ENCODE measurements around the gene JAG2. TPM values are rescaled to one million over a fixed set of nuclear protein-coding genes. Genes with fewer than 3 reads are reported as not detected.

Gene JAG2
- total and polyA plus RNA-seq, 2 of the 4 experiments (the other 2 are of a cell fraction): 0.18 to 0.58 TPM

GRCh38 chr14:105149146-105149781 lies 19.3 kb downstream of the JAG2 start:
- ATAC-seq (ENCODE audit: low read depth): no peak
- no peak overlapping the region for H3K23ac ChIP-seq (ENCODE audit: low read depth, low read length)
- H4K8ac ChIP-seq (ENCODE audit: low read depth in 2 of 2, low read length in 2 of 2): no peak overlapping the region
- no peaks in the 10 kb centered on the region for H3K36me3 ChIP-seq (ENCODE audit: control insufficient read depth, insufficient read depth, low read length)
- no peaks in the 10 kb centered on the region for H3K79me1 ChIP-seq (ENCODE audit: low read depth in 1 of 2, low read length in 2 of 2)
- WGBS, 2 experiments (ENCODE audit: extremely low coverage in 2 of 2, insufficient read length in 1 of 2): 80% methylated on average over 1 of the region's 18 CpGs; no CpG with 5 or more reads in 1 of the 2 experiments
- H3K9ac ChIP-seq (ENCODE audit: low read depth, low read length): no peak overlapping the region
- H3K4ac ChIP-seq (ENCODE audit: low read depth, low read length): no peak overlapping the region
- H3K18ac ChIP-seq (ENCODE audit: low read depth, low read length): no peak overlapping the region
- no peak overlapping the region for H2BK120ac ChIP-seq (ENCODE audit: low read depth, low read length)
- H2BK20ac ChIP-seq (ENCODE audit: low read depth, low read length): no peak overlapping the region
- H3K4me1 ChIP-seq (ENCODE audit: control insufficient read depth, insufficient read depth, low read length): no peaks in the 10 kb centered on the region
- no peak overlapping the region for H2BK5ac ChIP-seq (ENCODE audit: low read depth, low read length, poor library complexity, severe bottlenecking)
- no peak overlapping the region for H3K14ac ChIP-seq (replicated peaks; ENCODE audit: low read depth, low read length)
- no peaks in the 10 kb centered on the region for H3K9me3 ChIP-seq (ENCODE audit: control insufficient read depth, insufficient read depth, low read length)
- no TSS peak for BruUV-seq (replicated peaks)
- ChIA-PET POLR2A (ENCODE audit: unreplicated experiment) (interaction anchor here (0.5 kb wide), 1 partner anchor 164 kb away, joined by 3 read pairs; the partner anchor contains the start of gene CLBA1), CTCF (no interaction called here)
- H4K5ac ChIP-seq (ENCODE audit: low read depth, low read length): no peak overlapping the region
- no peak for DNase-seq
- TF ChIP-seq SMC3 (IDR thresholded peaks at IDR 0.05; ENCODE audit: low read depth, low read length) (no peak), POLR2A (IDR thresholded peaks at IDR 0.05; ENCODE audit: low read depth, low read length) (no peak), MAZ (IDR thresholded peaks at IDR 0.05; ENCODE audit: borderline replicate concordance, low read depth, low read length) (no peak), CHD1 (IDR thresholded peaks at IDR 0.05; ENCODE audit: low read depth, low read length) (no peak), RAD21 (IDR thresholded peaks at IDR 0.05; ENCODE audit: low read length) (no peak), CEBPB (IDR thresholded peaks at IDR 0.05; ENCODE audit: low read depth, low read length) (no peak), RFX5 (IDR thresholded peaks at IDR 0.05; ENCODE audit: low read depth, low read length) (no peak), NFE2L2 (IDR thresholded peaks at IDR 0.05; ENCODE audit: low read depth, low read length) (no peak), MXI1 (IDR thresholded peaks at IDR 0.05; ENCODE audit: borderline replicate concordance, low read depth, low read length) (no peak), FOS (IDR thresholded peaks at IDR 0.05; ENCODE audit: low read depth, low read length) (no peak), RCOR1 (IDR thresholded peaks at IDR 0.05; ENCODE audit: insufficient replicate concordance, low read length) (no peak), BHLHE40 (IDR thresholded peaks at IDR 0.05; ENCODE audit: low read depth, low read length) (no peak), MAFK (IDR thresholded peaks at IDR 0.05; ENCODE audit: low read depth, low read length) (no peak), USF2 (IDR thresholded peaks at IDR 0.05; ENCODE audit: low read depth, low read length) (no peak)
- TF ChIP-seq, protein P1, sequence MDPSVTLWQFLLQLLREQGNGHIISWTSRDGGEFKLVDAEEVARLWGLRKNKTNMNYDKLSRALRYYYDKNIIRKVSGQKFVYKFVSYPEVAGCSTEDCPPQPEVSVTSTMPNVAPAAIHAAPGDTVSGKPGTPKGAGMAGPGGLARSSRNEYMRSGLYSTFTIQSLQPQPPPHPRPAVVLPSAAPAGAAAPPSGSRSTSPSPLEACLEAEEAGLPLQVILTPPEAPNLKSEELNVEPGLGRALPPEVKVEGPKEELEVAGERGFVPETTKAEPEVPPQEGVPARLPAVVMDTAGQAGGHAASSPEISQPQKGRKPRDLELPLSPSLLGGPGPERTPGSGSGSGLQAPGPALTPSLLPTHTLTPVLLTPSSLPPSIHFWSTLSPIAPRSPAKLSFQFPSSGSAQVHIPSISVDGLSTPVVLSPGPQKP (IDR thresholded peaks at IDR 0.05; ENCODE audit: borderline replicate concordance, low read depth, low read length): no peak
- TF ChIP-seq, protein P2, sequence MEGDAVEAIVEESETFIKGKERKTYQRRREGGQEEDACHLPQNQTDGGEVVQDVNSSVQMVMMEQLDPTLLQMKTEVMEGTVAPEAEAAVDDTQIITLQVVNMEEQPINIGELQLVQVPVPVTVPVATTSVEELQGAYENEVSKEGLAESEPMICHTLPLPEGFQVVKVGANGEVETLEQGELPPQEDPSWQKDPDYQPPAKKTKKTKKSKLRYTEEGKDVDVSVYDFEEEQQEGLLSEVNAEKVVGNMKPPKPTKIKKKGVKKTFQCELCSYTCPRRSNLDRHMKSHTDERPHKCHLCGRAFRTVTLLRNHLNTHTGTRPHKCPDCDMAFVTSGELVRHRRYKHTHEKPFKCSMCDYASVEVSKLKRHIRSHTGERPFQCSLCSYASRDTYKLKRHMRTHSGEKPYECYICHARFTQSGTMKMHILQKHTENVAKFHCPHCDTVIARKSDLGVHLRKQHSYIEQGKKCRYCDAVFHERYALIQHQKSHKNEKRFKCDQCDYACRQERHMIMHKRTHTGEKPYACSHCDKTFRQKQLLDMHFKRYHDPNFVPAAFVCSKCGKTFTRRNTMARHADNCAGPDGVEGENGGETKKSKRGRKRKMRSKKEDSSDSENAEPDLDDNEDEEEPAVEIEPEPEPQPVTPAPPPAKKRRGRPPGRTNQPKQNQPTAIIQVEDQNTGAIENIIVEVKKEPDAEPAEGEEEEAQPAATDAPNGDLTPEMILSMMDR (conservative IDR thresholded peaks at IDR 0.05; ENCODE audit: low read depth, low read length): no peak
- no peak overlapping the region for H2BK15ac ChIP-seq (ENCODE audit: low read depth, low read length)
- H2AK9ac ChIP-seq (replicated peaks; ENCODE audit: low read depth, low read length, poor library complexity): no peak overlapping the region
- H2AK5ac ChIP-seq (ENCODE audit: low read depth, low read length): no peak overlapping the region
- in situ Hi-C loops (cut with MboI; ENCODE audit: low sequenced_read_pairs): no loop called here
- intact Hi-C loops (cut with micrococcal nuclease): no loop called here
- no peak overlapping the region for H3K4me2 ChIP-seq (ENCODE audit: low read depth, low read length)
- no peak overlapping the region for H3K27ac ChIP-seq (ENCODE audit: insufficient read depth, low read length)
- dilution Hi-C loops (cut with HindIII; ENCODE audit: low sequenced_read_pairs, unreplicated experiment): no loop called here
- H3K56ac ChIP-seq (ENCODE audit: extremely low read depth, insufficient read depth, low read length): no peak overlapping the region
- H3K27me3 ChIP-seq (ENCODE audit: control insufficient read depth, insufficient read depth, low read length): no peaks in the 10 kb centered on the region; the same call in 1 of the 2 replicates
- no peaks in the 10 kb centered on the region for H3K9me1 ChIP-seq (ENCODE audit: insufficient read depth, low read length)
- H4K20me1 ChIP-seq (ENCODE audit: insufficient read depth, low read length): no peaks in the 10 kb centered on the region
- no peak overlapping the region for H3K4me3 ChIP-seq (ENCODE audit: insufficient read depth, low read depth, low read length)
- H2AFZ ChIP-seq (replicated peaks; ENCODE audit: low read length, poor library complexity): no peak overlapping the region
- no peak overlapping the region for H4K91ac ChIP-seq (ENCODE audit: insufficient read depth, low read depth, low read length)

Data from IMR-90 (cell line).